Prostate gland (tissue), 2 donors: ENCODE measurements around the gene STUM. TPM values are rescaled to one million over a fixed set of nuclear protein-coding genes. Genes with fewer than 3 reads are reported as not detected.

Experiments used
- DNase-seq: peaks from one replicate; pipeline ENCODE4 v3.0.0-alpha.2; 2019; ENCODE audit warnings: low spot score
- H3K27ac ChIP-seq, 2 donors: fragments of 200-600 bp; sonication (generic); 2 replicates each; pipeline ENCODE4 v1.5.1; 2017 to 2019
- H3K27me3 ChIP-seq: fragments of 200-600 bp; sonication (generic); replicated peaks from 2 replicates; pipeline ENCODE4 v1.5.1; 2019; ENCODE audit not compliant: insufficient read depth
- H3K36me3 ChIP-seq, 2 donors: fragments of 200-600 bp; sonication (generic); 1 replicate in 1 of 2; 2 replicates in 1 of 2; pipeline versions ENCODE4 v1.5.1 to v1.8.1; 2017 to 2019
- H3K4me1 ChIP-seq: fragments of 200-600 bp; sonication (generic); replicated peaks from 2 replicates; pipeline ENCODE4 v1.5.1; 2019
- H3K4me3 ChIP-seq, 2 donors: fragments of 200-600 bp; sonication (generic); 2 replicates each; pipeline ENCODE4 v1.5.1; 2017 to 2019
- H3K9me3 ChIP-seq: fragments of 200-600 bp; sonication (generic); 2 replicates; pipeline ENCODE4 v1.5.1; 2017
- POLR2A ChIP-seq: fragments of 450-650 bp; IDR thresholded peaks from one replicate; pipeline ENCODE4 v1.6.1; 2016; ENCODE audit warnings: antibody characterized with exemption, mild to moderate bottlenecking
- POLR2AphosphoS5 ChIP-seq: sonication (generic); formaldehyde crosslinking; IDR thresholded peaks from one replicate; pipeline ENCODE4 v1.6.1; 2017; ENCODE audit warnings: antibody characterized with exemption
- WGBS: methylation state at CpG from one replicate; pipeline ENCODE4 v1.1.5; 2018; 5-methylcytosine and 5-hydroxymethylcytosine counted together
- intact Hi-C: fragments of 100-400 bp; cut with DNase I; formaldehyde crosslinking; loops from one replicate; pipeline ENCODE4 v1.14.2; 2022
- total RNA-seq, 2 donors: library from RNA; depleted of rRNA; stranded (reverse); fragments of >200 nt; gene quantifications; one replicate each; pipeline ENCODE4 v1.1.0, GENCODE V29; 2016
- TF ChIP-seq, protein P1 (sequence below), 4 experiments: fragments of 200-600 bp in 2 of 4; fragments of 450-650 bp in 2 of 4; sonication (generic) in 2 of 4; IDR thresholded peaks; 1 replicate in 3 of 4; 2 replicates in 1 of 4; pipeline ENCODE4 v1.5.1; 2016 to 2019; ENCODE audit warnings: antibody characterized with exemption in 4 of 4, mild to moderate bottlenecking in 2 of 4, moderate library complexity in 2 of 4

The STUM gene
- total RNA-seq, 2 donors from 2014 or later = 1.9 to 4.3 TPM

DNA sequence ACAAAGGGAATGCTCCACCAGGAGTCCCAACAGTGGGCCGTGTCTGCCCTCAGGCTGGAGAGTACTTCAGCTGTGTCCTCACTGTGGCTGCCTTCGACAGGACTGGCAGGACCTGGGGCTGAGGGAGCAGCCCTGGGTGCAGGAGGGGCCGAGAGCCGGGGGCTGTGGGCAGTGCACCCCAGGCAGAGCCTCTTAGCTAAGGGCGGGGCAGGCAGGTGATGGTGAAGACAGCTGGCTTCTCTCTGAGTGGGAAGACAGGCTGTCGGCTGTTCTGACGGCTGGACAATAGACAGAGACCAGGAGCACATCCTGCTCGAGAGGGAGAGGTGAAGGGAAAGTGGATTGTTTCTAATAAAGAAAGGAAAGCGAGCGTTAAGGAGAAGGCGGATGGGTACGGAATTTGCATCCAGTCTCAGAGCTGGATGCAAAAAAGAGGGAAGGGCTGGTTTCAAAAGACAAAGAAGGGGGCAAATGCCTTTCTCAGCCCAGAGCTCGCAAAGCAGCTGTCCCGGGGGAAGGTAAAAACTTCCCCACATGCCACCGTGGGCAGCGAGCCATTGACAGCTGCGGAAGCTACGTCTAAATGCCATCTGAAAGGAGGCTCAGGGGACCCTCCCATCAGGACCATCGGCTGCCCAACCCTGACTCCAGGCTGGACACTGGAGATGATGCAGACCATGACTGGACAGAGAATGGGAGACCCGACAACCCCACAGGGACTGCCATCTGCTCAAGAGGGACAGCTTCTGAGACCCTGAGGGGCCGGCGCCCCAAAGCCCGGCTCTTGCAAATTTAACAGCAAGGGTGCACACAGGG lies 92.0 kb downstream of the STUM start:
- intact Hi-C loops = no loop called here
- TF ChIP-seq POLR2AphosphoS5 (no peak), POLR2A (no peak)
- TF ChIP-seq, protein P1, sequence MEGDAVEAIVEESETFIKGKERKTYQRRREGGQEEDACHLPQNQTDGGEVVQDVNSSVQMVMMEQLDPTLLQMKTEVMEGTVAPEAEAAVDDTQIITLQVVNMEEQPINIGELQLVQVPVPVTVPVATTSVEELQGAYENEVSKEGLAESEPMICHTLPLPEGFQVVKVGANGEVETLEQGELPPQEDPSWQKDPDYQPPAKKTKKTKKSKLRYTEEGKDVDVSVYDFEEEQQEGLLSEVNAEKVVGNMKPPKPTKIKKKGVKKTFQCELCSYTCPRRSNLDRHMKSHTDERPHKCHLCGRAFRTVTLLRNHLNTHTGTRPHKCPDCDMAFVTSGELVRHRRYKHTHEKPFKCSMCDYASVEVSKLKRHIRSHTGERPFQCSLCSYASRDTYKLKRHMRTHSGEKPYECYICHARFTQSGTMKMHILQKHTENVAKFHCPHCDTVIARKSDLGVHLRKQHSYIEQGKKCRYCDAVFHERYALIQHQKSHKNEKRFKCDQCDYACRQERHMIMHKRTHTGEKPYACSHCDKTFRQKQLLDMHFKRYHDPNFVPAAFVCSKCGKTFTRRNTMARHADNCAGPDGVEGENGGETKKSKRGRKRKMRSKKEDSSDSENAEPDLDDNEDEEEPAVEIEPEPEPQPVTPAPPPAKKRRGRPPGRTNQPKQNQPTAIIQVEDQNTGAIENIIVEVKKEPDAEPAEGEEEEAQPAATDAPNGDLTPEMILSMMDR (IDR thresholded peaks at IDR 0.05) = no peak
- H3K9me3 ChIP-seq = no peaks in the 10 kb centered on the region
- no peak overlapping the region for H3K27ac ChIP-seq
- no peak overlapping the region for H3K4me3 ChIP-seq
- H3K4me1 ChIP-seq = peaks cover 12% of the 10 kb centered on the region
- 84% methylated on average over 23 of the region's 23 CpGs for WGBS
- DNase-seq = no peak
- H3K36me3 ChIP-seq = peaks cover 0 to 2% of the 10 kb centered on the region in 2 donors
- H3K27me3 ChIP-seq = no peaks in the 10 kb centered on the region

DNA sequence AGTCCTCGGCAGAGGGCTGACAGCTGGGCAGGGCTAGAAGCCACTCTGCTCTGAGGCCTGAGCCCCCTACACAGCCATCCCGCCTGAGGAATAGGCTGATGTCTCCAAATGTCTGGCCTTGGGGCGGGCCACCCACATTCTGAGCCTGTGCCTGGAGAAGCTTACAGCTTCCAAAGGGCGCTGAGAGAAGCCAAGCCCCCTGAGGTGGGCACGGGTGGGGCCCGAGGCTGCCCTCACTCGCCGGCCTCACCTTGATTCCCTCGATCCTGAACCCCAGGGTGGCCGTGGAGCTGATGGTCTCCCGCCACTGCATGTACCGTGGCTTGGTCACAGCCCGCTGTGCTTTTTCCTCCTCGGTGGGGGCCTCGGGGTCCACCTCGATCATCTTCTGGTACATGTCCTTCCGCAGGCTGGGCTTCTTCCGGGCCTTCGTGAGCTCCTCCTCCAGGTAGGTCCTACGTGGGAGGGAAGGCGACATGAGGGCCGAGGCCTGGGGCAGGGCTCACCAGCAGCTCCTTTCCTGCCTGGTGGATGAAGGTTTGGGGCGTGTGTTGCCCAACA lies 93.2 kb downstream of the STUM start:
- H3K27me3 ChIP-seq = no peaks in the 10 kb centered on the region
- peaks cover 23% of the 10 kb centered on the region for H3K4me1 ChIP-seq
- H3K9me3 ChIP-seq = no peaks in the 10 kb centered on the region
- TF ChIP-seq, protein P1 (IDR thresholded peaks at IDR 0.05) = no peak
- TF ChIP-seq POLR2AphosphoS5 (no peak), POLR2A (no peak)
- intact Hi-C loops = no loop called here
- no peak for DNase-seq
- no peak overlapping the region for H3K27ac ChIP-seq
- no peak overlapping the region for H3K4me3 ChIP-seq
- WGBS = 92% methylated on average over 23 of the region's 23 CpGs
- peaks cover 2 to 5% of the 10 kb centered on the region in 2 donors for H3K36me3 ChIP-seq

DNA sequence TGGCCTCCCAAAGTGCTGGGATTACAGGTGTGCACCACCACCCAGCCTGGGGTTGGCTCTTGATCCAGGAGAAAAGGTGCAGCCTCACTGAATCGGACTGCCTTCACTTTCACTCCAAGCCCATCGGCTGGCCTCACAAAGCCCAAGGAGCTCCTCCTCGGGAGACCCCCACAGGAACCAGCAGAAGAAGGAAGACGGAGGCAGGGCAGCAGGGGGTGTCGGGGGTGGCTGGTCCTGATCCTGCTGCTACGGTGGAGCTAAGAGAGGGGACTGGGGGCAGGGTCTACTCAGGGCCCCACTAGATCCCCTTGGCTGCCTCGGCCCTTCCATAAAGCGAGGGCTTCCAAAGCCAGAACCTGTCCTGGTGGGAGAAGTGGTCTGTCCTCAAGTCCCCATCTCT lies 93.9 kb downstream of the STUM start:
- 97% methylated on average over 8 of the region's 8 CpGs for WGBS
- Histone ChIP-seq H3K4me3 (no peak overlapping the region), H3K27me3 (no peaks in the 10 kb centered on the region), H3K27ac (no peak overlapping the region), H3K36me3 (peaks cover 5 to 9% of the 10 kb centered on the region in 2 donors), H3K9me3 (no peaks in the 10 kb centered on the region), H3K4me1 (peaks cover 23% of the 10 kb centered on the region)
- TF ChIP-seq, protein P1 (IDR thresholded peaks at IDR 0.05) = no peak
- no peak for TF ChIP-seq POLR2A
- TF ChIP-seq POLR2AphosphoS5 = no peak
- no peak for DNase-seq
- intact Hi-C loops = no loop called here

DNA sequence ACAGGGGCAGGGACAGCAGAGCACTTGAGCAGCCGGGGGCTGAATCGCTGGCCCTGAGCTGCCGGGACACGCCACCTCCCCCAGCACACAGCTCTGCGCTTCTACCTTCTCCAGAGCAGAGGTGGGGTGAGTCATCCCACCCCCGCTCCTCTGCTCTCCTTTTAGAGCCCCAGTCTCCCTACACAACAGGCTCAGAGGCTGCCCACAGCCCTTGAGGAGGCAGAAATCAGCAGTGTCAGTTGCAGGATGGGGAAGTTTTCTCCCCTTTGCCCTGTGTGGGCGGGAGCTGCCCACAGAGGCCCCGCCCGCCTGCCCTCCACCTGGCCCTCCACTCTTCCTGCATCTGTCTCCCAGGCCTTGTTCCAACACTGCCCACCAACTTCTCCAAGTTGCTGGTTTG lies 94.6 kb downstream of the STUM start:
- 66% methylated on average over 9 of the region's 9 CpGs for WGBS

More for the DNA sequence above, 94.6 kb downstream of the STUM start:
- H3K27me3 ChIP-seq = no peaks in the 10 kb centered on the region
- H3K27ac ChIP-seq = no peak overlapping the region
- no peaks in the 10 kb centered on the region for H3K9me3 ChIP-seq
- H3K4me3 ChIP-seq = no peak overlapping the region
- DNase-seq = no peak
- TF ChIP-seq POLR2A = no peak
- TF ChIP-seq, protein P1 (IDR thresholded peaks at IDR 0.05) = no peak
- TF ChIP-seq POLR2AphosphoS5 = no peak
- H3K36me3 ChIP-seq = peaks cover 5 to 15% of the 10 kb centered on the region in 2 donors
- intact Hi-C loops = no loop called here
- H3K4me1 ChIP-seq = peaks cover 19% of the 10 kb centered on the region
